GM21526 (cell line): ENCODE data around the gene DDN.

Source experiments
- ATAC-seq: cut with Tn5 transposase; IDR thresholded peaks from one replicate; pipeline ENCODE4 v1.9.1; 2021; ENCODE audit warnings: moderate library complexity; ENCODE audit not compliant: unreplicated experiment, low FRiP score

Gene DDN

DNA sequence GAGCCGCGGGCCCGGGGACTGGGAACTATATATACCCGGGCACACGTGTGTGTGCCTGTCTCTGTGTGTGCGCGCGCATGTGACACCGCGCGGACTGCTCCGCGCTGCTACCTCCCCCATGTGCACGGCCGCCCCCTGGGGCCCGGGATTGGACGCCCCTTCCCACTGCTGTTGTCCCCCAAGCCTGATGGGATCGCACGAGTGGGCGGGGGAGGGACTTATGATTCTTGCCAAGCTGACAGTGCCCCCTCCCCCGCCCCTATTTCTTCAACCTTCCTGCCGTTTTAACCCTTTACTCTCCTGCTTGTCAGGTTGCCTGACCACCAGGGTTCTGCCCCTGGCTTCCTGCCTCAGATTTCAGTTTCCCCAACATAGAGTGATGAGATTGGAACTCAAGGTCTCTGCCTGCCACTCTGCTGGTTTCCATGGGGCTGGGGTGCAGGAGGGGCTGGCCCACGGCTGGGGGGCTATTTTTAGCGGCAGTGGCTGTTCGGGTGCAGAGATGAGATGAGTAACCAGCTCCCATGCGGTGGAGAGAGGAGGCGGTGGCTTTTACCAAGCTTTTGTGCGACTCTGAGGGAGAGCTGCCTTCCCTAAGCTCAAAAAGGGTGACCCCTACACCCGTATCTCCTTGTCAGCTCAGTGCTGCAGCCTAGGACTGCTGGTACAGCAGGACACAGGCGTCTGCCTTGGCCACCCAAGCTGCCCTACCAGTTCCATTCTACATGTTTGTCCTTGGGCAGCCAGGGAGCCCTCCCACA lies at the start of gene DDN:
TSS of gene DDN (minus strand) at position 5 of the 761 bp plus-strand sequence. CDS start 88 bp downstream, outside the sequence.
- no peak for ATAC-seq

DNA sequence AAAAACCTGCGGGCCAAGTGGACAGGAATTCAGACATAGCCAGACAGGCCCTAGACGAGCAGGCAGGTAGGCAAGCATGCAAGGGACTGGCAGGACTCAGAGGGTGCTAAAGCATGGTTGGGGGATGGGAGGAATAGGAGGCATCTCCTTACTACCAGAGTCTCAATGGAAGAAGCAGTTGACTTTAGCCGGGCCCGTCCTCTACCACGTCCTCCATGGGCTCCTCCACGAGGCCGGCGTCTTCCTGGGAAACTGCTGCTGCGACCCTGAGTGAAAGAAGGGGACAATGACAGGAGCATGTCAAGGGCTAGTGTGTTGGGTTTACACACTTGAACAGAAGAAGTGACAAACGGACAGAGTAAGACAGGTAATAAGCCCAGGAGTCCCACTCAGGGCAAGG lies 49.8 kb upstream of the DDN start:
- ATAC-seq = no peak

GRCh38 chr12:49046129-49046895 lies 47.1 kb upstream of the DDN start:
- ATAC-seq = no peak

DNA sequence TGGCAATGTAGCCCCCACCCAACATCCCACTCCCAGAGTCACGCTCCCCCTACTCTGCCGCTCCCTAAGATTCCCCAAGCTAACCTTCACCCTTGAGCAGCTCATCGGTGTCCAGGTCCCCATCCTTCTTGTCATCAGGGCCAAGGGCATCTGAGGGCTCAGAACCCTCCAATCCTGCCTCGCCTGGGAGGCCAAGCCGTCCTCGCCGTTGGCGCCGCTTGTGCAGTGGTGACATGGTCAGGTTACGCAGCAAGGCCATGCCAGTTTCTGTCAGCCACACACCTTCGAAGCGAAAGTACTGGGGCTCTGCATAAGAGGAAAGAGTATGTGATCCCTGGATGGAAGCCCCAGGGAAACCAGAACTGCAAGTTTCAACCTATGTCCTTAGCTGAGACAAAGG lies 45.5 kb upstream of the DDN start:
- ATAC-seq = no peak

GRCh38 chr12:49043856-49044258 lies 44.7 kb upstream of the DDN start:
- no peak for ATAC-seq

DNA sequence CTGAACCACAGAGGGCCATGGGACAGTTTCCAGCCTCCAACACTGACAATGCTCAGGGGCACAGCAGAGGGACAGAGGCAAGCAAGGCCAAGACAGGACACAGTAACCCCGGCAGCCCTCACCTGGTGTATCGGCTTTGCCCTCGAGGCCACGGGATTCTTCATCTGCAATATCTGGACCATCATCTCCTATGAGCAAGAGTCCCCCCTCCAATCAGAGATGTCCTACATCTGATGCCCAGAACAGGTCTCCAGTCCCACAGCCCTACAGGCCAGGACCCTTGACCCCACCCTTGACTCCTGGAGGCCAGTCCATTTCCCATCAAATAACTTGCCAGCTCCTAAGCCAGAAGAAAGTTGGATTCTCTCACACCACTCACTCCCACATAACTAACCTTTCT lies 44.1 kb upstream of the DDN start:
- ATAC-seq = no peak

GRCh38 chr12:49041881-49042484 lies 42.8 kb upstream of the DDN start:
- ATAC-seq = no peak

GRCh38 chr12:49041036-49041880 lies 42.1 kb upstream of the DDN start:
- no peak for ATAC-seq

DNA sequence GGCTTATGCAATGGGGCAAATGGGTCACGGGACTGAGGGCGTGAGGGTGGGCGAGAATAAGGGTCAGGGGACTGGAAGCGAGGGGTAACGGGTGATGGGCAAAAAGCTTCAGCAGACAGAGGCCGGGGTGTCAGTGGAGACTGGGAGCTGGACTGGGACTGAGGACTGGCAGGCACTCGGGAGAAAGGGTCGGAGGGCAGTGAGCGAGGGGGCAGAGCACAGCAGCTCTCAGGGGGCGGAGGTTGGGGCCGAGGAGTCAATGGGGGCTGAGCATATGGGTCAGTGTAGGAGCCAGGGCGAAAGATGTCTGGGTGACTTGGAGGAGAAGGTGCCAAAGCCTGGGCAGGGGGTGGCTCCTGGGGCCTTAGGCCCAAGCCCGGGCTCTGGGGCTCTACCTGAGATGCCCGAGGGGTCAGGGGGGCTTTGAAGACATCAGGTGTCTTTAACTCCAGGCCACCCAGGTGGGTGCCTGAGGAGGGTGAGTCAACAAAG lies 41.2 kb upstream of the DDN start:
- ATAC-seq = no peak

GRCh38 chr12:49039421-49040363 lies 40.5 kb upstream of the DDN start:
- no peak for ATAC-seq

- no peak for ATAC-seq
Measured at GRCh38 chr12:49038291-49038955, 39.2 kb upstream of the DDN start.

DNA sequence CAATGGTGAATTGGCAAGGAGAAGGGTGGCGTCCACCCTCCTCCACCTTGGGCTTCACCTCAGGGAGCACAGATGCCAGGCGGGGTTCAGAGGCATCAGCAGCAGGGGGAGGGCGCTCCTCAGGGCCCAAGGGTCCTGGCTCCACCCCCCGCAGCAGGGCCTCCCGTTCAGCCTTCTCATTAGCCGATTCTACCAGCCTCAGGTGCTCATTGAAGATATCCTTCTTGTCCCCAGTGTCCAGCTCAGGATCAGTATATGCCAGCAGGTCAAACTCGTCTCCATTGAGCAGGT lies 38.7 kb upstream of the DDN start:
- no peak for ATAC-seq

DNA sequence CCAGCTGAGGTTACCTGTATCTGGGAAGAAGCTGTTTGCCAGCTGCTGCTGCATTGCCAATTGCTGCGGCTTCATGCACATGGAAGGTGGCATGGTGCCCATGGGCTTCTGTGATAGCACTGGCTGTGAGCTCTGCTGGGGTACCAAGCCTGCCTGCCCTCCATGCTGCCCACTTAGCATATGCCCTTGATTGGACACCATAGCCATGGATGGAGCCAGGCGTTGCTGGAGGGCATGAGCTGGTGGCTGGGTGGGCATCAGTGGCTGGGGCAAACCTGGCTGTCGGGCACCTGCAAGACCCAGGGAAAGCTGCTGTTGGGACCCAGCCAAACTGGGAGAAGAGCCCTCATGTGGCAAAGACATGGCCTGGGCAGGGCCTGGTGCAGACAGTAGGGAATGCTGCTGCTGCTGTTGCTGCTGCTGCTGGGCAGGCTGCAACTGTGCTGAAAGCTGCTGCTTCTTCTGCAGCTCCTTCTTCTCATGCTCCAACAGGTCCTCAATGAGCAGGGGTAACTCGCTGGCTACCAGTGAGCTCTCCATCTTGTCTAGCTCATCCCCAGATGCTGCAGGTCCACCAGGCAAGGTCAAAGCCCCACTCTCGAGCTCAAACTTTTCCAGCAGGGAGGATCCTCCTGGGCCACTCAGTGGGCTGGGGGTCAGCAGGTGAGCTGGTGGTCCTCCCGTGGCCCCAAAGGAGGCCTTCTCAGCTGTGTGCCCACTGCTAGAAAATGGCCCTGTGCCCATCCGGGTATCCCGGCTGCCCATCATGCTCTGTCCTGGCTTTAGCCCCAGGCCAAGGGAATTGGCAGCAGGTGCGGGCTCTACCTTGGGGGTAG lies 38.2 kb upstream of the DDN start:
- ATAC-seq = no peak

GRCh38 chr12:49036029-49036428 lies 36.9 kb upstream of the DDN start:
- ATAC-seq = no peak

- ATAC-seq = no peak
Measured at GRCh38 chr12:49034286-49034622, 35.1 kb upstream of the DDN start.

GRCh38 chr12:49033611-49034285 lies 34.6 kb upstream of the DDN start:
- ATAC-seq = no peak

- no peak for ATAC-seq
Measured at GRCh38 chr12:49032679-49033447, 33.7 kb upstream of the DDN start.
